CD4-positive, alpha-beta T cell treated with Interleukin-4 for 1 hour (primary cell): ENCODE results near the gene COPS4.
"Not testable (repeated sequence)": the region's sequence is repeated elsewhere in the genome, so short reads cannot be mapped to it uniquely, and the experiment has no call there.

Source experiments
- DNase-seq, 2 donors: peaks; one replicate each; pipeline ENCODE4 v3.0.0-alpha.2; 2020 to 2022

COPS4 gene

GRCh38 chr4:83024233-83024632 is 10.8 kb upstream of the COPS4 start:
- no peak for DNase-seq

- DNase-seq: no peak
Measured at GRCh38 chr4:83025563-83025962, 9.4 kb upstream of the COPS4 start.

GRCh38 chr4:83028976-83029375 is 6.0 kb upstream of the COPS4 start:
- DNase-seq: no peak

GRCh38 chr4:83029688-83030087 is 5.3 kb upstream of the COPS4 start:
- no peak for DNase-seq

GRCh38 chr4:83036991-83037665 is 2.1 kb downstream of the COPS4 start:
- DNase-seq: no peak

- DNase-seq: no peak
Measured at GRCh38 chr4:83040269-83040668, 5.3 kb downstream of the COPS4 start.

GRCh38 chr4:83043157-83043556 is 8.2 kb downstream of the COPS4 start:
- not testable (repeated sequence) for DNase-seq

GRCh38 chr4:83043801-83044407 is 8.9 kb downstream of the COPS4 start:
- no peak for DNase-seq

GRCh38 chr4:83046693-83047473 is 11.9 kb downstream of the COPS4 start:
- no peak for DNase-seq

- DNase-seq: not testable (repeated sequence)
Measured at GRCh38 chr4:83048781-83049180, 13.8 kb downstream of the COPS4 start.

- DNase-seq: peak in 1 of 2 donors; percentile 47
Measured at GRCh38 chr4:83054928-83055327, 19.9 kb downstream of the COPS4 start.

- DNase-seq: no peak
Measured at GRCh38 chr4:83062739-83063138, 27.8 kb downstream of the COPS4 start.

GRCh38 chr4:83065266-83065665 is 30.3 kb downstream of the COPS4 start:
- no peak for DNase-seq

- DNase-seq: no peak
Measured at GRCh38 chr4:83067058-83067639, 32.2 kb downstream of the COPS4 start.

- DNase-seq: no peak
Measured at GRCh38 chr4:83071116-83071515, 36.1 kb downstream of the COPS4 start.

- DNase-seq: peak; percentile 73 to 90
Measured at GRCh38 chr4:83074086-83074704, 39.2 kb downstream of the COPS4 start.

GRCh38 chr4:83074783-83075182 is 39.8 kb downstream of the COPS4 start:
- not testable (repeated sequence) for DNase-seq

GRCh38 chr4:83075311-83076095 is 40.5 kb downstream of the COPS4 start:
- DNase-seq: no peak

GRCh38 chr4:83080561-83080960 is 45.6 kb downstream of the COPS4 start:
- DNase-seq: no peak

GRCh38 chr4:83082777-83083176 is 47.8 kb downstream of the COPS4 start:
- DNase-seq: no peak

GRCh38 chr4:83083925-83084475 is 49.0 kb downstream of the COPS4 start:
- DNase-seq: peak; percentile 65 to 73

- DNase-seq: not testable (repeated sequence)
Measured at GRCh38 chr4:83084956-83085355, 50.0 kb downstream of the COPS4 start.
